Activated naive CD8-positive, alpha-beta T cell treated with anti-CD3 and anti-CD28 coated beads for 36 hours (primary cell): ENCODE data around the gene KCNE2. TPM values are rescaled to one million over a fixed set of nuclear protein-coding genes. Genes with fewer than 3 reads are reported as not detected.
"Not testable (repeated sequence)": the region's sequence is repeated elsewhere in the genome, so short reads cannot be mapped to it uniquely, and the experiment has no call there.

Source experiments
- DNase-seq: peaks from one replicate; pipeline ENCODE4 v3.0.0; 2021
- H3K27ac Mint-ChIP-seq: one replicate; pipeline ENCODE4 v1.8.0; 2022; ENCODE audit warnings: mild to moderate bottlenecking, moderate library complexity, mixed read lengths
- H3K27me3 Mint-ChIP-seq: one replicate; pipeline ENCODE4 v1.8.0; 2022; ENCODE audit warnings: mild to moderate bottlenecking, mixed read lengths
- H3K36me3 Mint-ChIP-seq: one replicate; pipeline ENCODE4 v1.8.0; 2021; ENCODE audit warnings: mild to moderate bottlenecking, mixed read lengths
- H3K4me1 Mint-ChIP-seq: one replicate; pipeline ENCODE4 v1.8.0; 2021; ENCODE audit warnings: mixed read lengths
- H3K4me3 Mint-ChIP-seq: one replicate; pipeline ENCODE4 v1.8.0; 2022; ENCODE audit warnings: mild to moderate bottlenecking, moderate library complexity, mixed read lengths
- H3K9me3 Mint-ChIP-seq: one replicate; pipeline ENCODE4 v1.8.0; 2022; ENCODE audit warnings: mixed read lengths
- total RNA-seq, 2 experiments: library from RNA; stranded (reverse); gene quantifications; one replicate each; pipeline ENCODE4 v1.2.3, GENCODE V29; 2021

KCNE2 gene
- total RNA-seq, 2 experiments from 2014 or later: not detected

GRCh38 chr21:34417448-34418077, 53.8 kb downstream of the KCNE2 start:
- H3K9me3 Mint-ChIP-seq, H3K27ac Mint-ChIP-seq, H3K4me3 Mint-ChIP-seq, H3K36me3 Mint-ChIP-seq, H3K27me3 Mint-ChIP-seq, H3K4me1 Mint-ChIP-seq, DNase-seq: not testable (repeated sequence)

Other genes starting within 250 kb of the KCNE2 start
- 10 to 100 TPM; 24.8 to 38.9 TPM for gene SMIM11, start 11.5 kb downstream of the KCNE2 start, total RNA-seq
- not detected for gene SMIM34, start 59.9 kb downstream of the KCNE2 start, total RNA-seq
- gene KCNE1, start 148.2 kb downstream of the KCNE2 start, total RNA-seq: under 1 TPM in 1 of 2 experiments, not detected in 1; 0.14 TPM